HepG2 (cell line): ENCODE results near the gene FITM1. TPM values are rescaled to one million over a fixed set of nuclear protein-coding genes. Genes with fewer than 3 reads are reported as not detected.
A peak's percentile ranks its signal among the peaks of the same experiment; 100 is the strongest.

Source experiments
- BHLHE40 ChIP-seq: IDR thresholded peaks from 2 replicates; pipeline ENCODE4 v1.6.1; 2011; ENCODE audit warnings: low read length, improper control_type of control experiment
- GPN1 ChIP-seq: sonication (generic); formaldehyde crosslinking; IDR thresholded peaks from 2 replicates; pipeline ENCODE4 v1.5.1; 2020; ENCODE audit warnings: missing genetic modification reagents, borderline replicate concordance
- HDAC1 ChIP-seq: sonication (generic); formaldehyde crosslinking; IDR thresholded peaks from 2 replicates; pipeline ENCODE4 v1.5.1; 2020; ENCODE audit warnings: mild to moderate bottlenecking, missing genetic modification reagents
- HDAC2 ChIP-seq: sonication (generic); formaldehyde crosslinking; IDR thresholded peaks from 2 replicates; pipeline ENCODE4 v1.4.0; 2020; ENCODE audit warnings: missing genetic modification reagents
- HOXD1 ChIP-seq: sonication (generic); formaldehyde crosslinking; IDR thresholded peaks from 2 replicates; pipeline ENCODE4 v1.5.0; 2020; ENCODE audit warnings: missing genetic modification reagents
- MEF2D ChIP-seq: sonication (generic); formaldehyde crosslinking; IDR thresholded peaks from 2 replicates; pipeline ENCODE4 v1.5.1; 2020; ENCODE audit warnings: mild to moderate bottlenecking, missing genetic modification reagents
- MIER3 ChIP-seq: IDR thresholded peaks from 2 replicates; pipeline ENCODE4 v1.6.1; 2016; ENCODE audit warnings: missing compliant biosample characterization, borderline replicate concordance
- MTA1 ChIP-seq: sonication (generic); formaldehyde crosslinking; IDR thresholded peaks from 2 replicates; pipeline ENCODE4 v1.4.0; 2020; ENCODE audit warnings: missing genetic modification reagents, mild to moderate bottlenecking, borderline replicate concordance
- NFE2 ChIP-seq: sonication (generic); formaldehyde crosslinking; IDR thresholded peaks from 2 replicates; pipeline ENCODE4 v1.4.0; 2020; ENCODE audit warnings: missing genetic modification reagents
- SATB2 ChIP-seq: sonication (generic); formaldehyde crosslinking; IDR thresholded peaks from 2 replicates; pipeline ENCODE4 v1.5.0; 2020; ENCODE audit warnings: missing genetic modification reagents
- SKI ChIP-seq: fragments of 450-650 bp; IDR thresholded peaks from one replicate; pipeline ENCODE4 v1.6.1; 2018; ENCODE audit warnings: mild to moderate bottlenecking; ENCODE audit not compliant: partially characterized antibody
- SPEN ChIP-seq: sonication (generic); formaldehyde crosslinking; IDR thresholded peaks from 2 replicates; pipeline ENCODE4 v1.5.1; 2020; ENCODE audit warnings: low read depth, mild to moderate bottlenecking, missing genetic modification reagents
- TCF7L2 ChIP-seq: IDR thresholded peaks from 2 replicates; pipeline ENCODE4 v1.6.1; 2011; ENCODE audit warnings: mild to moderate bottlenecking, low read depth, low read length, moderate library complexity
- XRCC5 ChIP-seq: fragments of 200-400 bp; formaldehyde crosslinking; optimal IDR thresholded peaks from 2 replicates; pipeline ENCODE3; 2017; ENCODE audit warnings: mild to moderate bottlenecking, low read length
- YEATS4 ChIP-seq: sonication (generic); formaldehyde crosslinking; IDR thresholded peaks from 2 replicates; pipeline ENCODE4 v1.4.0; 2020; ENCODE audit warnings: missing genetic modification reagents, borderline replicate concordance
- ZKSCAN8 ChIP-seq: IDR thresholded peaks from 2 replicates; pipeline ENCODE4 v1.6.1; 2016; ENCODE audit warnings: borderline replicate concordance, missing genetic modification reagents, missing compliant biosample characterization
- ZNF225 ChIP-seq: sonication (generic); formaldehyde crosslinking; IDR thresholded peaks from 2 replicates; pipeline ENCODE4 v1.4.0; 2020; ENCODE audit warnings: mild to moderate bottlenecking, missing genetic modification reagents
- ZNF3 ChIP-seq: IDR thresholded peaks from 2 replicates; pipeline ENCODE4 v1.7.0; 2017; ENCODE audit warnings: inconsistent platforms
- polyA plus RNA-seq, 8 experiments: library from polyadenylated mRNA; depleted of rRNA in 3 of 8; stranded (reverse) in 7 of 8; unstranded in 1 of 8; fragments of >200 nt; fragmentation: Illumina TruSeq in 4 of 8; extraction: Trizol in 4 of 8; gene quantifications; 2 replicates each; pipeline versions ENCODE4 v1.2.1 to v1.2.3, GENCODE V29; 2011 to 2016; ENCODE audit warnings: low read depth in 4 of 8, missing spikeins in 1 of 8, mixed read lengths in 1 of 8; ENCODE audit not compliant: insufficient read depth in 1 of 8
- total RNA-seq, 5 experiments: library from RNA; depleted of rRNA; stranded (reverse); fragments of >200 nt; fragmentation: Illumina TruSeq; extraction: Trizol; gene quantifications; 2 replicates each; pipeline ENCODE4 v1.2.3, GENCODE V29; 2016; ENCODE audit warnings: low read depth in 1 of 5
- TF ChIP-seq, protein P1 (sequence below): sonication (generic); formaldehyde crosslinking; IDR thresholded peaks from 2 replicates; pipeline ENCODE4 v1.9.0; 2021; ENCODE audit warnings: missing genetic modification reagents, borderline replicate concordance
- TF ChIP-seq, protein P2 (sequence below): sonication (generic); formaldehyde crosslinking; conservative IDR thresholded peaks from 2 replicates; pipeline ENCODE4 v1.4.0; 2020; ENCODE audit warnings: missing genetic modification reagents
- TF ChIP-seq, protein P3 (sequence below): sonication (generic); formaldehyde crosslinking; IDR thresholded peaks from 2 replicates; pipeline ENCODE4 v1.5.1; 2020; ENCODE audit warnings: mild to moderate bottlenecking, moderate library complexity, missing genetic modification reagents
- TF ChIP-seq, protein P4 (sequence below), 2 experiments: sonication (generic) in 1 of 2; formaldehyde crosslinking in 1 of 2; IDR thresholded peaks; 2 replicates each; pipeline versions ENCODE4 v1.4.0 to v1.6.1; 2018 to 2020; ENCODE audit warnings: missing genetic modification reagents in 2 of 2, borderline replicate concordance in 1 of 2, low read depth in 1 of 2, mild to moderate bottlenecking in 1 of 2, missing biosample characterization in 1 of 2

The FITM1 gene
- total and polyA plus RNA-seq, 2 of the 13 experiments (the other 11 are each of a cell fraction or from before 2014, with no cell fraction given) = 2.7 to 5.8 TPM

DNA sequence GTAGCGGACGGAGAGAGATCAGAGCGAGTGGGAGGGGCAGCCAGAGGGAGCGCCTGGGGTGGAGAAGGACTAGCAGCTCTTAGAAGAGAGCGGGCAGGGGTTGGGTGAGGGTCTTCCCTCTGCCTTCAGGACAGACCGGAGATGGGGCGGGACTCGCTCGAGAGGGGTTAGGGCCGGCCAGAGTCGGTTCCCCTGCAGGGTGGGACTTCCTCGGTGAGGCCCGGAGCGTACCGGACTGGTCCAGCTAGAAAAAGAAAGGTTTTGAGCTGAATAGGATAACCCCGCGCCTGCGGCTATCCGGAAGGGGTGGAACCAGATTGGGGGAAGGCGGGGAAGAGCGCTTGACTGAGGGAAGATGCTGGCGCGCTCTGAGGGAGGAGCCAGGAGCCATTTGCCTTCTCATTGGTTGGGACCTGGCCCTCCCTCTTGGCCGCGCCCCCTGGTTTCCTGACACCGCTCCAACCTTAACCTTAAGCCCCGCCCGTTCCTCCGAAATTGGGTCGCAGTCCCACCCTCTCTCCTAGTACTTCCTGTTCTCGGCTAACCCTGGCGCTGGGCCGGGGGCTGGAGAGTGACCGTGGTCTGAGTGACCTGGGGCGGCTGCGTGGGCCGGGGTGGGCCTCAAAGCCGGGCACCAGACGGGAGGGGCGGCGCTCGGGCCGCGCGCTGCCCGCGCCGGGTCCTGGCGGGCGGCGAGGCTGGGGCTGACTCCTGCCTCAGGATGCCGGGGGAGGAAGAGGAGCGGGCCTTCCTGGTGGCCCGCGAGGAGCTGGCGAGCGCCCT lies 16.7 kb downstream of the FITM1 start, which contains the start of gene RNF31 (continued):
- TF ChIP-seq, protein P1, sequence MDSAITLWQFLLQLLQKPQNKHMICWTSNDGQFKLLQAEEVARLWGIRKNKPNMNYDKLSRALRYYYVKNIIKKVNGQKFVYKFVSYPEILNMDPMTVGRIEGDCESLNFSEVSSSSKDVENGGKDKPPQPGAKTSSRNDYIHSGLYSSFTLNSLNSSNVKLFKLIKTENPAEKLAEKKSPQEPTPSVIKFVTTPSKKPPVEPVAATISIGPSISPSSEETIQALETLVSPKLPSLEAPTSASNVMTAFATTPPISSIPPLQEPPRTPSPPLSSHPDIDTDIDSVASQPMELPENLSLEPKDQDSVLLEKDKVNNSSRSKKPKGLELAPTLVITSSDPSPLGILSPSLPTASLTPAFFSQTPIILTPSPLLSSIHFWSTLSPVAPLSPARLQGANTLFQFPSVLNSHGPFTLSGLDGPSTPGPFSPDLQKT (CRISPR knock-in tag) = peak; percentile 85
- TF ChIP-seq NFE2 = no peak
- TF ChIP-seq, protein P2, sequence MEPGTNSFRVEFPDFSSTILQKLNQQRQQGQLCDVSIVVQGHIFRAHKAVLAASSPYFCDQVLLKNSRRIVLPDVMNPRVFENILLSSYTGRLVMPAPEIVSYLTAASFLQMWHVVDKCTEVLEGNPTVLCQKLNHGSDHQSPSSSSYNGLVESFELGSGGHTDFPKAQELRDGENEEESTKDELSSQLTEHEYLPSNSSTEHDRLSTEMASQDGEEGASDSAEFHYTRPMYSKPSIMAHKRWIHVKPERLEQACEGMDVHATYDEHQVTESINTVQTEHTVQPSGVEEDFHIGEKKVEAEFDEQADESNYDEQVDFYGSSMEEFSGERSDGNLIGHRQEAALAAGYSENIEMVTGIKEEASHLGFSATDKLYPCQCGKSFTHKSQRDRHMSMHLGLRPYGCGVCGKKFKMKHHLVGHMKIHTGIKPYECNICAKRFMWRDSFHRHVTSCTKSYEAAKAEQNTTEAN = no peak; the same call in 1 of the 2 replicates
- TF ChIP-seq TCF7L2 = no peak
- no peak; the same call in none of the 2 replicates for TF ChIP-seq MIER3 (CRISPR knock-in tag)
- TF ChIP-seq SKI = peak; percentile 69
- TF ChIP-seq HDAC2 = no peak; the same call in 1 of the 2 replicates
- peak; percentile 12 for TF ChIP-seq HOXD1 (CRISPR knock-in tag)
- TF ChIP-seq YEATS4 (CRISPR knock-in tag) = peak; percentile 86
- no peak for TF ChIP-seq XRCC5
- peak; percentile 66; the same call in 1 of the 2 replicates for TF ChIP-seq MEF2D (CRISPR knock-in tag)
- TF ChIP-seq, protein P3, sequence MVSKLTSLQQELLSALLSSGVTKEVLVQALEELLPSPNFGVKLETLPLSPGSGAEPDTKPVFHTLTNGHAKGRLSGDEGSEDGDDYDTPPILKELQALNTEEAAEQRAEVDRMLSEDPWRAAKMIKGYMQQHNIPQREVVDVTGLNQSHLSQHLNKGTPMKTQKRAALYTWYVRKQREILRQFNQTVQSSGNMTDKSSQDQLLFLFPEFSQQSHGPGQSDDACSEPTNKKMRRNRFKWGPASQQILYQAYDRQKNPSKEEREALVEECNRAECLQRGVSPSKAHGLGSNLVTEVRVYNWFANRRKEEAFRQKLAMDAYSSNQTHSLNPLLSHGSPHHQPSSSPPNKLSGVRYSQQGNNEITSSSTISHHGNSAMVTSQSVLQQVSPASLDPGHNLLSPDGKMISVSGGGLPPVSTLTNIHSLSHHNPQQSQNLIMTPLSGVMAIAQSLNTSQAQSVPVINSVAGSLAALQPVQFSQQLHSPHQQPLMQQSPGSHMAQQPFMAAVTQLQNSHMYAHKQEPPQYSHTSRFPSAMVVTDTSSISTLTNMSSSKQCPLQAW = no peak
- 0 out of 2 replicates have a peak, but pooled peaks have one; percentile 64 for TF ChIP-seq ZNF3 (CRISPR knock-in tag)
- TF ChIP-seq ZNF225 (CRISPR knock-in tag) = peak; percentile 51; the same call in 1 of the 2 replicates
- no peak for TF ChIP-seq ZKSCAN8 (CRISPR knock-in tag)
- TF ChIP-seq, protein P4, sequence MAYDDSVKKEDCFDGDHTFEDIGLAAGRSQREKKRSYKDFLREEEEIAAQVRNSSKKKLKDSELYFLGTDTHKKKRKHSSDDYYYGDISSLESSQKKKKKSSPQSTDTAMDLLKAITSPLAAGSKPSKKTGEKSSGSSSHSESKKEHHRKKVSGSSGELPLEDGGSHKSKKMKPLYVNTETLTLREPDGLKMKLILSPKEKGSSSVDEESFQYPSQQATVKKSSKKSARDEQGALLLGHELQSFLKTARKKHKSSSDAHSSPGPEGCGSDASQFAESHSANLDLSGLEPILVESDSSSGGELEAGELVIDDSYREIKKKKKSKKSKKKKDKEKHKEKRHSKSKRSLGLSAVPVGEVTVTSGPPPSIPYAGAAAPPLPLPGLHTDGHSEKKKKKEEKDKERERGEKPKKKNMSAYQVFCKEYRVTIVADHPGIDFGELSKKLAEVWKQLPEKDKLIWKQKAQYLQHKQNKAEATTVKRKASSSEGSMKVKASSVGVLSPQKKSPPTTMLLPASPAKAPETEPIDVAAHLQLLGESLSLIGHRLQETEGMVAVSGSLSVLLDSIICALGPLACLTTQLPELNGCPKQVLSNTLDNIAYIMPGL (CRISPR knock-in tag; IDR thresholded peaks at IDR 0.05; ENCODE audit: borderline replicate concordance in 1 of 2, low read depth in 1 of 2) = peak; percentile 59 to 67
- peak; percentile 16; the same call in 1 of the 2 replicates for TF ChIP-seq SPEN
- 0 out of 2 replicates have a peak, but pooled peaks have one; percentile 38 for TF ChIP-seq GPN1 (CRISPR knock-in tag)
- no peak for TF ChIP-seq SATB2 (CRISPR knock-in tag)
- peak; percentile 52; the same call in 1 of the 2 replicates for TF ChIP-seq MTA1 (CRISPR knock-in tag)
- TF ChIP-seq BHLHE40 = no peak
- no peak for TF ChIP-seq HDAC1
